Activated CD4-positive, alpha-beta T cell treated with anti-CD3 and anti-CD28 coated beads, Interleukin-2, amount 50 U/mL, for 1 hour (primary cell): ENCODE measurements around the gene FBXO24.
A peak's percentile ranks its signal among the peaks of the same experiment; 100 is the strongest.

Source experiments
- DNase-seq: peaks from one replicate; pipeline ENCODE4 v3.0.0-alpha.2; 2020

Gene FBXO24

GRCh38 chr7:100623951-100624824, 38.1 kb downstream of the FBXO24 start:
- DNase-seq: no peak

GRCh38 chr7:100626055-100626454, 39.9 kb downstream of the FBXO24 start:
- DNase-seq: no peak

- DNase-seq: peak; percentile 88
These were observed 40.6 kb downstream of the FBXO24 start for GRCh38 chr7:100626530-100627237.

GRCh38 chr7:100627238-100627549, 41.1 kb downstream of the FBXO24 start:
- DNase-seq: no peak

DNA sequence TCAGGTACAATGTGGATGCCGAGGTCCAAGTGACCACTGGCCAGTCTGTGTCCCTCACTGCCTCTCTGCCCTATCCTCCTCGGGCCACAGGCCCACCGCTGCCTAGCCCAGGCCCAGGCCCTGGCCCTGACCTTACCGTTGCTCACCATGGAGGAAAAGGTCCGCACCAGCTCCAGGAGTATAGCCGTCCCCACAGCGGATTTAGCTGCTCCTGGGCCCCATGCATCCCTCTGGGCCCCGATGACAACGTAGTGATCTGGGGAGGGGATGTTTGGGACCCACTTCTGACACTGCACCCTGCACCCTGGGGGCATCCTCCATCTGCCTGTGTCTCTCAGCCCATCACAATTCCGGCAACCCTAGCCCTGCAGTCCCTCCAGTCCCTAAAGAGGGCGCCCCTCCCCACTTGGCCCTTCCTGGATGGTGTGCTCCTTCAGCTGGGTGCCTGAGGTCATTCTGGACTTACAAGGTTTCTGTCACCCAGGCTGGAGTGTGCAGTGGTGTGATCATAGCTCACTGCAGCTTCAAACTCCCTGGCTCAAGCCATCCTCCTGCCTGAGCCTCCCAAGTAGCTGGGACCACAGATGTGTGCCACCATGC, 43.1 kb downstream of the FBXO24 start:
- no peak for DNase-seq

- DNase-seq: no peak
These were observed 43.9 kb downstream of the FBXO24 start for GRCh38 chr7:100630066-100630465.

- peak; percentile 47 for DNase-seq
These were observed 47.0 kb downstream of the FBXO24 start for GRCh38 chr7:100632951-100633717.

GRCh38 chr7:100639995-100640516, 53.9 kb downstream of the FBXO24 start:
- no peak for DNase-seq

- DNase-seq: no peak
These were observed 54.7 kb downstream of the FBXO24 start for GRCh38 chr7:100640517-100641440.

DNA sequence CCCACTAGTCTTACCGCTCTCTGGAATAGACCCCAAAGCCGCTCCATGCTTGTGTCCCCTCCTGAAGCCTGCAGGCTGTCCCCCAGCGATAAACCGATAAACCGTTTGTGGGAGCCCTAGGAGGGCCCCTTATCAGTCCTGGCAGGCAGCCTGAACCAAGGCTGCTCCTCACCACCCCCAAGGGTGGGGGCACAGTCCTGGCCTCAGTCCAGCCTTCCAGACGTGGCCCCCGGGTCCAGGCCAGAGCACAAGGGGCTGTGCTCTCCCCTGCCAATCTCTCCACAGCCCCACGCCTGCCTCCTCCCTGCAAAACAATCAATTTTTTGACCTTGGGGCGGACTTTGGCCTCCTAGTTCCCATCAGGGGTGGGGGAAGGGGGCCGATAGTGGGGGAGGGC, 55.3 kb downstream of the FBXO24 start, which contains the start of gene TFR2:
TSS of gene TFR2 (minus strand) at position 90 of the 397 bp plus-strand sequence. CDS start at position 47, 43 bp downstream.
- no peak for DNase-seq

DNA sequence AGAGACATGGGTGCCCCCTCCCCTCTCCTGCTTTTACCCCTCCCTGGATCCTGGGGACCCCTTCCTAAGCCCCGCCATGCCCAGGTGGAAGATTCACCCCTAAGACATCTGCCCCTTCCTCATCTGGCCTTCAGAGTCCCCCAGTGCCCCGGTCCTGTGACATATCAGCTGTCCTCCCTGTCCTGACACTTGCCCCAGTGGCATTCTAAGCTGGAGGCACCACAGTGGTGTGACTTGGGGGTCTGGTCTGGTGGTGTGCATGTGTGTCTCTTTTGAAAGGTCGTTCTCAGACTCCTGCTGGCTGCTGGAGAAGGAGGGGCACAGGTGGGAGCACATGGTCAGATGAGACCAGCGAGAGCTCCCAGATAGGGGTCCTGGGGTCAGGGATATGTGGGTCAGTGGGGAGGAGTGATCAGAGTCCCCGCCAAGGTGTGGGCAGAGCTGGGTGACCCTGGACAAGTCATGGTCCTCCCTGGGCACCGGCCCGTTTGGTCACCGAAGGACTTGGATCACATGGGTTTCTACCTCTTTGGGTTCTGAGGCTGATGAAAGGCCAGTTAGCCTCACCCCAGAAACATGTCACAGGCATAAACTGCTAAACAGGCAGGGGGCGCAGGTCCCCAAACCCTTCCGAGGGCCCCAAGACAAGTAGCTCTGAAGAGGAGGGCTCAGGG, 55.9 kb downstream of the FBXO24 start:
- DNase-seq: no peak

DNA sequence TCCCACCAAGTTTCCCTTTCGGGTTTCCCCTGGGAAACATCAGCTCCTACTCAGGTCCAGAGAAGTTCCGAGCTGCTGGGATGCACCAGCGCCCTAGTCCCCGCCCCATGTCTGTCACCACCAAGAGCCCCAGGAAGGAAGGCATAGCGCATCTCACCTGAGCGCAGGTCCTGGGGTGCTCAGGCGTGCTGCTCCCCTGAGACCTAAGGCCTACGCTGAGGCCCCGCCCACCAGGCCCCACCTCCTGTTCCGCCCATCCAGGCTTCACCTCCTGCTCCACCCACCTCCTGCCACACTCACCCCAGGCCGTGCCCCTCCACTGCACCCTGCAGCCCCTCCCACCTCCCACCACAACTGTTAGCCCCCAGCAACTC, 56.4 kb downstream of the FBXO24 start:
- DNase-seq: no peak

DNA sequence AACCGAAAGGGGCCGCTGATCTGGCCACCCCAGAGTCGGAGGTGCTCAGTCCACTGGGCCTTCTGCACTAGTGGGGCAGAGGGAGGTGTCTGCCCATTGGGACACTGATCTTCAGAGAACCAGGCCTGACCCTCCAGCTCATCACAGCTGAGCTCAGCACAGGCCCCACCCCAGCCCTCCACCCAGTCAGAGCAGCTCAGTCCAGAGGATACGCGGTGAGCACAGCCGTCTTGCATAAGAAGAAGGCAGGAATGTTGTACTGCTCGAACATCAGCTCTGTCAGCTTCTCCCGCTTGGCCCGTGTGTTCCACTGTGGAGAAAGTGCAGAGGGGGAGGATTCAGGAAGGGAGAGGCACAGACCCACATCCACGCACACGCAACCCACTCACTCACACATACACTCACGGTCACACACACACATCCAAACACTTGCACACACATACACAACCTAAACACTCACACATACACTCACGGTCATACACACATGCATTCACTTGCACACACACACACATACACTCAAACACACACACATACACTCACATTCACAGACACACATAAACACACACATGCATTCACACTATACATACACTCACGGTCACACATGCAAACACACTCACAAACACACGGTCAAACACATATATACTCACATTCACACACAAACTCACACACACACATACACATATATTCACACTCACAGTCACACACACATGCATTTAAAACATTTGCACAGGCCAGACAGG, 63.9 kb downstream of the FBXO24 start:
- DNase-seq: no peak
